GM20431 (cell line): ENCODE data around the gene CORO2B.

ENCODE experiments used
- in situ Hi-C: fragments of 300-500 bp; cut with MseI, MboI; formaldehyde crosslinking; loops from one replicate; pipeline ENCODE4 v1.15.0; 2020; ENCODE audit warnings: low sequenced_read_pairs; ENCODE audit not compliant: unreplicated experiment

CORO2B gene

GRCh38 chr15:68618394-68618793 is 39.6 kb downstream of the CORO2B start:
- in situ Hi-C loops = no loop called here

GRCh38 chr15:68618908-68619698 is 40.3 kb downstream of the CORO2B start:
- in situ Hi-C loops = no loop called here

GRCh38 chr15:68620721-68621527 is 42.1 kb downstream of the CORO2B start:
- in situ Hi-C loops = no loop called here

GRCh38 chr15:68621535-68621934 is 42.7 kb downstream of the CORO2B start:
- in situ Hi-C loops = no loop called here

GRCh38 chr15:68623301-68623892 is 44.6 kb downstream of the CORO2B start:
- in situ Hi-C loops = no loop called here

- in situ Hi-C loops = no loop called here
Observed at GRCh38 chr15:68625853-68626252, 47.1 kb downstream of the CORO2B start.

- in situ Hi-C loops = no loop called here
Observed at GRCh38 chr15:68626283-68626682, 47.5 kb downstream of the CORO2B start.

GRCh38 chr15:68626739-68627138 is 47.9 kb downstream of the CORO2B start:
- in situ Hi-C loops = no loop called here

- in situ Hi-C loops = no loop called here
Observed at GRCh38 chr15:68627476-68627875, 48.7 kb downstream of the CORO2B start.

GRCh38 chr15:68627995-68628394 is 49.2 kb downstream of the CORO2B start:
- in situ Hi-C loops = no loop called here

GRCh38 chr15:68629519-68630210 is 50.9 kb downstream of the CORO2B start:
- in situ Hi-C loops = no loop called here

- in situ Hi-C loops = no loop called here
Observed at GRCh38 chr15:68630211-68630555, 51.4 kb downstream of the CORO2B start.

GRCh38 chr15:68630836-68631235 is 52.0 kb downstream of the CORO2B start:
- in situ Hi-C loops = no loop called here

- in situ Hi-C loops = no loop called here
Observed at GRCh38 chr15:68631601-68632051, 52.8 kb downstream of the CORO2B start.

- in situ Hi-C loops = no loop called here
Observed at GRCh38 chr15:68632101-68632500, 53.3 kb downstream of the CORO2B start.

GRCh38 chr15:68633231-68634121 is 54.7 kb downstream of the CORO2B start:
- in situ Hi-C loops = no loop called here

- in situ Hi-C loops = no loop called here
Observed at GRCh38 chr15:68634122-68634482, 55.3 kb downstream of the CORO2B start.

GRCh38 chr15:68634531-68634930 is 55.7 kb downstream of the CORO2B start:
- in situ Hi-C loops = no loop called here

GRCh38 chr15:68635141-68635540 is 56.3 kb downstream of the CORO2B start:
- in situ Hi-C loops = no loop called here

- in situ Hi-C loops = no loop called here
Observed at GRCh38 chr15:68636256-68636655, 57.5 kb downstream of the CORO2B start.
